PFSK-1 (cell line): Measurements from ENCODE around the gene HES2.

Source experiments
- FOXP2 ChIP-seq: optimal IDR thresholded peaks from 2 replicates; pipeline ENCODE3; 2011; ENCODE audit warnings: borderline replicate concordance, control low read depth, inconsistent platforms; ENCODE audit not compliant: insufficient read depth; ENCODE audit errors: extremely low read length, extremely low read depth
- POLR2AphosphoS5 ChIP-seq: IDR thresholded peaks from 2 replicates; pipeline ENCODE4 v1.6.1; 2012; ENCODE audit warnings: low read depth, mild to moderate bottlenecking, control low read depth, low read length, moderate library complexity
- REST ChIP-seq, 2 experiments: IDR thresholded peaks; 2 replicates each; pipeline versions ENCODE4 v1.6.1 to v1.8.0; 2011 to 2012; ENCODE audit warnings: low read depth in 2 of 2, low read length in 2 of 2, control low read depth in 1 of 2, inconsistent platforms in 1 of 2, mild to moderate bottlenecking in 1 of 2, moderate library complexity in 1 of 2; ENCODE audit not compliant: insufficient read depth in 1 of 2
- SIN3A ChIP-seq: IDR thresholded peaks from 2 replicates; pipeline ENCODE4 v1.6.1; 2012; ENCODE audit warnings: mild to moderate bottlenecking, low read length, moderate library complexity, borderline replicate concordance; ENCODE audit not compliant: insufficient read depth
- TAF1 ChIP-seq: IDR thresholded peaks from 2 replicates; pipeline ENCODE4 v1.6.1; 2012; ENCODE audit warnings: low read length, control low read depth, borderline replicate concordance; ENCODE audit not compliant: insufficient read depth

Gene HES2

GRCh38 chr1:6424619-6425593 lies 5.2 kb upstream of the HES2 start, which contains the start of gene ESPN:
Gene ESPN, plus strand, starts transcription at chr1:6424776. Its CDS starts 180 bp downstream, at chr1:6424956.
- TF ChIP-seq TAF1 = no peak
- no peak for TF ChIP-seq SIN3A
- TF ChIP-seq REST (IDR thresholded peaks at IDR 0.05; ENCODE audit: insufficient read depth in 1 of 2, low read depth in 2 of 2, low read length in 2 of 2) = no peak

GRCh38 chr1:6424000-6424565 lies 4.4 kb upstream of the HES2 start:
- TF ChIP-seq REST (IDR thresholded peaks at IDR 0.05; ENCODE audit: insufficient read depth in 1 of 2, low read depth in 2 of 2, low read length in 2 of 2) = no peak

- TF ChIP-seq FOXP2 = no peak
- TF ChIP-seq REST (IDR thresholded peaks at IDR 0.05; ENCODE audit: insufficient read depth in 1 of 2, low read depth in 2 of 2, low read length in 2 of 2) = no peak
Observed at GRCh38 chr1:6423321-6423999, 3.7 kb upstream of the HES2 start.

GRCh38 chr1:6421266-6421665 lies 1.5 kb upstream of the HES2 start:
- no peak for TF ChIP-seq POLR2AphosphoS5
- TF ChIP-seq SIN3A = no peak
- TF ChIP-seq REST (IDR thresholded peaks at IDR 0.05; ENCODE audit: insufficient read depth in 1 of 2, low read depth in 2 of 2, low read length in 2 of 2) = no peak
- no peak for TF ChIP-seq TAF1
- TF ChIP-seq FOXP2 = no peak
